Endothelial cell of umbilical vein (primary cell): ENCODE measurements around the gene ZNF282.

ENCODE experiments used
- CTCF ChIP-seq, 2 donors: IDR thresholded peaks; 1 replicate in 1 of 2; 2 replicates in 1 of 2; pipeline ENCODE4 v1.5.1; 2011; ENCODE audit warnings: low read length in 2 of 2, mild to moderate bottlenecking in 2 of 2, moderate library complexity in 2 of 2, control low read depth in 1 of 2, inconsistent platforms in 1 of 2, low read depth in 1 of 2; ENCODE audit not compliant: insufficient read depth in 1 of 2; ENCODE audit errors: extremely low read depth in 1 of 2
- EZH2 ChIP-seq: IDR thresholded peaks from 2 replicates; pipeline ENCODE4 v1.6.1; 2012; ENCODE audit warnings: borderline replicate concordance, low read depth, mild to moderate bottlenecking, moderate library complexity, low read length, inconsistent platforms; ENCODE audit not compliant: severe bottlenecking
- FOS ChIP-seq: IDR thresholded peaks from 2 replicates; pipeline ENCODE4 v1.6.1; 2011; ENCODE audit warnings: mild to moderate bottlenecking, low read length, moderate library complexity, borderline replicate concordance; ENCODE audit not compliant: insufficient read depth
- GATA2 ChIP-seq: IDR thresholded peaks from 2 replicates; pipeline ENCODE4 v1.7.0; 2011; ENCODE audit warnings: low read depth, mild to moderate bottlenecking, moderate library complexity, mixed read lengths, low read length; ENCODE audit not compliant: insufficient read length, insufficient read depth
- MAX ChIP-seq: IDR thresholded peaks from 2 replicates; pipeline ENCODE4 v1.6.1; 2011; ENCODE audit not compliant: insufficient read depth, insufficient read length
- MYC ChIP-seq: IDR thresholded peaks from one replicate; pipeline ENCODE4 v1.6.1; 2011; ENCODE audit warnings: mild to moderate bottlenecking, low read depth, low read length
- POLR2A ChIP-seq: IDR thresholded peaks from 2 replicates; pipeline ENCODE4 v1.6.1; 2012; ENCODE audit warnings: low read depth, mild to moderate bottlenecking, control low read depth, low read length
- POLR2AphosphoS5 ChIP-seq: IDR thresholded peaks from 2 replicates; pipeline ENCODE4 v1.6.1; 2012; ENCODE audit warnings: low read depth, mild to moderate bottlenecking, control low read depth, low read length, moderate library complexity; ENCODE audit not compliant: insufficient read depth

- TF ChIP-seq CTCF (IDR thresholded peaks at IDR 0.05; ENCODE audit: extremely low read depth in 1 of 2, insufficient read depth in 1 of 2, low read depth in 1 of 2, low read length in 2 of 2) = no peak
- no peak for TF ChIP-seq POLR2A
- TF ChIP-seq POLR2AphosphoS5 = no peak
- TF ChIP-seq EZH2 = no peak
- TF ChIP-seq MAX = no peak
- TF ChIP-seq FOS = peak; percentile 49
- TF ChIP-seq MYC = no peak
- TF ChIP-seq GATA2 = no peak
These were observed 4.1 kb downstream of the ZNF282 start for GRCh38 chr7:149199234-149199995.
